ENCODE measurements around the gene PI4K2B.
"Not testable (repeated sequence)": the region's sequence is repeated elsewhere in the genome, so short reads cannot be mapped to it uniquely, and the experiment has no call there.

PI4K2B gene

DNA sequence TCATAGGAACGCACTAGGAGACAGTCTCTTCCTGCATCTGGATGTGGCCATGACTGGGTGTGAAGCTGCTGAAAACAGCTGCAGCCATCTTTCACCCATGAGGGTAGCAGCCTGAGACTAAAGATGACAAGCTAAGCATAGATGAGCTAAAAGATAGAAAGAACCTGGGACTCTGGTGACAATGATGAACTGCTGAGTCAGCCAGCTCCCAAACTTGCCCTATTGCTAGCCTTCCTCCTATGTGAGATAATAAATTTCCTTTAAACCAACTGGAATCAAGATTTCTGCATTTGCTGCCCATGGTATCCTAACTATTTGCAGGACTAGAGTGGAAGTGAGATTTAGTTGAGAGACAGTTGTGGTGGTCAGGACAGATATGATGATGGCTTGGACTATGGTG, 21.0 kb upstream of the PI4K2B start:
- TF ChIP-seq, protein P1, sequence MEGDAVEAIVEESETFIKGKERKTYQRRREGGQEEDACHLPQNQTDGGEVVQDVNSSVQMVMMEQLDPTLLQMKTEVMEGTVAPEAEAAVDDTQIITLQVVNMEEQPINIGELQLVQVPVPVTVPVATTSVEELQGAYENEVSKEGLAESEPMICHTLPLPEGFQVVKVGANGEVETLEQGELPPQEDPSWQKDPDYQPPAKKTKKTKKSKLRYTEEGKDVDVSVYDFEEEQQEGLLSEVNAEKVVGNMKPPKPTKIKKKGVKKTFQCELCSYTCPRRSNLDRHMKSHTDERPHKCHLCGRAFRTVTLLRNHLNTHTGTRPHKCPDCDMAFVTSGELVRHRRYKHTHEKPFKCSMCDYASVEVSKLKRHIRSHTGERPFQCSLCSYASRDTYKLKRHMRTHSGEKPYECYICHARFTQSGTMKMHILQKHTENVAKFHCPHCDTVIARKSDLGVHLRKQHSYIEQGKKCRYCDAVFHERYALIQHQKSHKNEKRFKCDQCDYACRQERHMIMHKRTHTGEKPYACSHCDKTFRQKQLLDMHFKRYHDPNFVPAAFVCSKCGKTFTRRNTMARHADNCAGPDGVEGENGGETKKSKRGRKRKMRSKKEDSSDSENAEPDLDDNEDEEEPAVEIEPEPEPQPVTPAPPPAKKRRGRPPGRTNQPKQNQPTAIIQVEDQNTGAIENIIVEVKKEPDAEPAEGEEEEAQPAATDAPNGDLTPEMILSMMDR (IDR thresholded peaks at IDR 0.05; ENCODE audit: low read depth, low read length, missing control alignments): no peak
- H3K4me3 ChIP-seq (ENCODE audit: low read depth, low read length): no peak overlapping the region
- DNase-seq (ENCODE audit: low read depth): no peak

- TF ChIP-seq, protein P1 (IDR thresholded peaks at IDR 0.05; ENCODE audit: low read depth, low read length, missing control alignments): no peak
- DNase-seq (ENCODE audit: low read depth): no peak
- H3K4me3 ChIP-seq (ENCODE audit: low read depth, low read length): no peak overlapping the region
Measured at GRCh38 chr4:25213347-25213979, 20.4 kb upstream of the PI4K2B start.

GRCh38 chr4:25214750-25215149, 19.1 kb upstream of the PI4K2B start:
- not testable (repeated sequence) for H3K4me3 ChIP-seq (ENCODE audit: low read depth, low read length); DNase-seq (ENCODE audit: low read depth)

DNA sequence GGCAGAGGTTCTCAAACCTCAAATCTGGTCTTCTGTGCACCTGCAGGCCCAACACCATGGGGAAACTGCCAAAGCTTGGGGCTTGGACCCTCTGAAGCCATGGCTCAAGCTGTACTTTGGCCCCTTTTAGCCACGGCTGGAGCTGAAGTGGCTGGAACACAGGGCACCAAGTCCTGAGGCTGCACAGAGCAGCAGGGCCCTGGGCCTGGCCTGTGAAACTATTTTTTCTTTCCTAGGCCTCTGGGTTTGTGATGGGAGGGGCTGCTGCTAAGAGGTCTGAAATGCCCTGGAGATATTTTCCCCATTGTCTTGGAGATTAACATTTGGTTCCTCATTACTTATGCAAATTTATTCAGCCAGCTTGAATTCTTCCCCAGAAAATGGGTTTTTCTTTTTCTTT, 18.3 kb upstream of the PI4K2B start:
- TF ChIP-seq, protein P1 (IDR thresholded peaks at IDR 0.05; ENCODE audit: low read depth, low read length, missing control alignments): no peak
- no peak overlapping the region for H3K4me3 ChIP-seq (ENCODE audit: low read depth, low read length)
- DNase-seq (ENCODE audit: low read depth): no peak

GRCh38 chr4:25221377-25221776, 12.5 kb upstream of the PI4K2B start:
- TF ChIP-seq, protein P1 (IDR thresholded peaks at IDR 0.05; ENCODE audit: low read depth, low read length, missing control alignments): no peak
- H3K4me3 ChIP-seq (ENCODE audit: low read depth, low read length): no peak overlapping the region
- DNase-seq (ENCODE audit: low read depth): no peak

DNA sequence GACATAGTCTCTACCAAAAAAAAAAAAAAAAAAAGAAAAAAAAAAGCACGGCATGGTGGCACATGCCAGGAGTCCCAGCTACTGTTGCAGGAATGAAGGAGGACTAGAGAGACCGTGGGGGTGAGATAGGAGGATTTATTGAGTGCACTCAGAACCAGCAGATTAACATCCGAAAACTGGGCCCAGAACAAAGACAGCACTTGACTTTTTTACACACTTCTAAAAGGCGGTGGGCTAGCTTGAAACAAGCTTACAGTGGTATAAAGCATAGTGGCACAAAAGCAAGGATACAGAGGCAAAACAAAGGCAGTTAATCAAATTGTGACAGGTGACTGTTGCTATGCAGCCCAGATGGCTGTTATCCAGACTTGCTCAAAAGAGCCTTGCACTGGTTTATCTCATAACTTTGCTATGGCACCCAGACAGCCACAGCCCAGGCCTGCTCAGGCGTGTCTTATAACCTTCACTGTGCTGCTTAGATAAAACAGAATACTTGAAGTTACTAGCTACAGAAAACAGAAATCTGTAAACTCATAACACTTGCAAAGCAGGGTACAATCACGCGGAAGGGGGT, 9.9 kb upstream of the PI4K2B start:
- DNase-seq (ENCODE audit: low read depth): no peak
- no peak overlapping the region for H3K4me3 ChIP-seq (ENCODE audit: low read depth, low read length)

DNA sequence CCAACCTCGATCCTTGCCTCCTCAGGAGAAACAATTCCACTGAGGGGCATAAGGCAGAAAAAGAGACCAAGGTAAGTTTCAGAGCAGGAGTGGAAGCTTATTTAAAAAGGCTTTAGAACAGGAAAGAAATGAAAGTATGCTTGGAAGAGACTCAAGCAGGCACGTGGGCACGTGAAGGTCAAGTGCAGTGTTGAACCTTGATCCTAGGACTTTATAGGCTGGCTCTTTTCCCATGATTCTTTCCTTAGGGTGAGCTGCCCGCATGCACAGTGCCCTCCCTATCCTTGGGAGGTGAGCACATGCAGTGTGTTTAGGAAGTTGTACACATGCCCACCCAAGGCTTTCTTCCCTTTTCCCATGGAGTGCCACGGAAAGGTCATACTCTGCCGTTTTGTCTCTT, 4.0 kb upstream of the PI4K2B start:
- TF ChIP-seq, protein P1 (IDR thresholded peaks at IDR 0.05; ENCODE audit: low read depth, low read length, missing control alignments): no peak
- DNase-seq (ENCODE audit: low read depth): no peak
- no peak overlapping the region for H3K4me3 ChIP-seq (ENCODE audit: low read depth, low read length)

More for the DNA sequence above, 9.9 kb upstream of the PI4K2B start:
- TF ChIP-seq, protein P1 (IDR thresholded peaks at IDR 0.05; ENCODE audit: low read depth, low read length, missing control alignments): no peak

Measured in GM12864 (cell line).